ENCODE data around the gene DNAH12. TPM values are rescaled to one million over a fixed set of nuclear protein-coding genes. Genes with fewer than 3 reads are reported as not detected.

The DNAH12 gene
- total RNA-seq, 1 donor from 2014 or later = 0.23 TPM

DNA sequence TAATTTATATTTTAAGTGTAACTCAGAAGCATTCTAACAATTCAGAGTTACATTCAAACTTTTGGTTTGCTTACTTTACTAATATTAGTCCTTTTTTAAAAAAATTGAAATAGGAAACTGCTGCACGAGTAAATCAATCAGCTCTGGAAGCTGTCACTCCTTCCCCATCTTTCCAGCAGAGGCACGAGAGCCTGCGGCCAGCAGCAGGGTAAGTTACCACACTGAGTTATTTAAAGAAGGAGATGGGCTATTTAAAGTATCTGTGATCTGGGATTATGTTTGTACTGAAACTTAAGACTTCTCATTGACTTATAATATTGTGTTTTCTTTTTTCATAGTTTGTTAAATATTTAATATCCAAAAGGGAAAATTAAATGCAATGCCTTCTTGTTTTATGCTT, 287.3 kb downstream of the DNAH12 start:
- peaks cover 12% of the 10 kb centered on the region for H3K36me3 Mint-ChIP-seq (ENCODE audit: low read depth, unreplicated experiment)
- H3K9me3 ChIP-seq (ENCODE audit: insufficient read depth, low read depth, low read length) = no peaks in the 10 kb centered on the region
- H3K4me1 Mint-ChIP-seq (ENCODE audit: low read depth, unreplicated experiment) = no peaks in the 10 kb centered on the region
- H3K27me3 Mint-ChIP-seq (ENCODE audit: low read depth, unreplicated experiment) = no peaks in the 10 kb centered on the region
- no peak overlapping the region for H3K27ac ChIP-seq (ENCODE audit: low read depth, low read length)
- no peak overlapping the region for H3K4me3 ChIP-seq (ENCODE audit: insufficient read depth, low read depth, low read length)
- no peaks in the 10 kb centered on the region for H3K79me2 ChIP-seq (ENCODE audit: insufficient read depth, low read length)
- no peak overlapping the region for H3K4me2 ChIP-seq (ENCODE audit: low read length)
- no peak overlapping the region for H2AFZ ChIP-seq (ENCODE audit: low read depth, low read length)
- no peaks in the 10 kb centered on the region for H4K20me1 ChIP-seq (ENCODE audit: insufficient read depth, low read length)
- TF ChIP-seq, protein P1, sequence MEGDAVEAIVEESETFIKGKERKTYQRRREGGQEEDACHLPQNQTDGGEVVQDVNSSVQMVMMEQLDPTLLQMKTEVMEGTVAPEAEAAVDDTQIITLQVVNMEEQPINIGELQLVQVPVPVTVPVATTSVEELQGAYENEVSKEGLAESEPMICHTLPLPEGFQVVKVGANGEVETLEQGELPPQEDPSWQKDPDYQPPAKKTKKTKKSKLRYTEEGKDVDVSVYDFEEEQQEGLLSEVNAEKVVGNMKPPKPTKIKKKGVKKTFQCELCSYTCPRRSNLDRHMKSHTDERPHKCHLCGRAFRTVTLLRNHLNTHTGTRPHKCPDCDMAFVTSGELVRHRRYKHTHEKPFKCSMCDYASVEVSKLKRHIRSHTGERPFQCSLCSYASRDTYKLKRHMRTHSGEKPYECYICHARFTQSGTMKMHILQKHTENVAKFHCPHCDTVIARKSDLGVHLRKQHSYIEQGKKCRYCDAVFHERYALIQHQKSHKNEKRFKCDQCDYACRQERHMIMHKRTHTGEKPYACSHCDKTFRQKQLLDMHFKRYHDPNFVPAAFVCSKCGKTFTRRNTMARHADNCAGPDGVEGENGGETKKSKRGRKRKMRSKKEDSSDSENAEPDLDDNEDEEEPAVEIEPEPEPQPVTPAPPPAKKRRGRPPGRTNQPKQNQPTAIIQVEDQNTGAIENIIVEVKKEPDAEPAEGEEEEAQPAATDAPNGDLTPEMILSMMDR (IDR thresholded peaks at IDR 0.05; ENCODE audit: insufficient read depth, low read depth, low read length) = no peak
- no peak for TF ChIP-seq EZH2 (IDR thresholded peaks at IDR 0.05; ENCODE audit: insufficient read depth, low read length)
- no peaks in the 10 kb centered on the region for H3K9me3 Mint-ChIP-seq (ENCODE audit: unreplicated experiment)
- no peak overlapping the region for H3K27ac Mint-ChIP-seq (ENCODE audit: unreplicated experiment)
- H3K27me3 ChIP-seq (ENCODE audit: insufficient read depth, low read length) = no peaks in the 10 kb centered on the region
- H3K4me1 ChIP-seq (ENCODE audit: insufficient read depth, low read length) = no peaks in the 10 kb centered on the region
- H3K9ac ChIP-seq (ENCODE audit: low read length) = no peak overlapping the region
- no peak for DNase-seq (ENCODE audit: low read depth)
- no peak for FAIRE-seq
- peaks cover 32% of the 10 kb centered on the region for H3K36me3 ChIP-seq (ENCODE audit: insufficient read depth, low read length)
- H3K4me3 Mint-ChIP-seq (ENCODE audit: unreplicated experiment) = no peak overlapping the region

DNA sequence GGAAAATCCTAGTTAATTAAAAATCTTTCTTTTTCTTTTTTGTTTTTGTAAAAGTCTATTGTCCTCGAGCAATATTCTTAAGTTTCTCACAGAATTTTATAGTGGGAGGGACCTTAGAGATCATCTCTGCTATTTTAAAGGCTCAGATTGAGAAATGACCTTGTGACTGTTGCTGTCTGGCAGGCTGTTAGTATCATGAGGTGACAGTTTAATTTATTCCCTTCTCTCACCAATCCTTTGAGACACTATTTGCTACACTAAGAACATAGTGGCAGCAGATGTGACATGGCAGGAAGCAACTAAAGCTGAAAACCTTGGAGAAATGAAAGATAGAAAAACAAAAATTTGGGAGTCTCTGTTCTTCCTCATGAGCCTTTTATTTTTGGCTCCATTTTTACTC, 291.7 kb downstream of the DNAH12 start:
- H3K4me1 Mint-ChIP-seq (ENCODE audit: low read depth, unreplicated experiment) = no peaks in the 10 kb centered on the region
- H3K36me3 ChIP-seq (ENCODE audit: insufficient read depth, low read length) = peaks cover 19% of the 10 kb centered on the region
- no peak overlapping the region for H2AFZ ChIP-seq (ENCODE audit: low read depth, low read length)
- H3K4me1 ChIP-seq (ENCODE audit: insufficient read depth, low read length) = no peaks in the 10 kb centered on the region
- no peak overlapping the region for H3K4me3 Mint-ChIP-seq (ENCODE audit: unreplicated experiment)
- no peaks in the 10 kb centered on the region for H3K9me3 Mint-ChIP-seq (ENCODE audit: unreplicated experiment)
- no peak overlapping the region for H3K4me3 ChIP-seq (ENCODE audit: insufficient read depth, low read depth, low read length)
- TF ChIP-seq EZH2 (IDR thresholded peaks at IDR 0.05; ENCODE audit: insufficient read depth, low read length) = no peak
- TF ChIP-seq, protein P1 (IDR thresholded peaks at IDR 0.05; ENCODE audit: insufficient read depth, low read depth, low read length) = no peak
- H3K27ac Mint-ChIP-seq (ENCODE audit: unreplicated experiment) = no peak overlapping the region
- H3K27me3 ChIP-seq (ENCODE audit: insufficient read depth, low read length) = no peaks in the 10 kb centered on the region
- FAIRE-seq (no peak), DNase-seq (ENCODE audit: low read depth) (no peak)
- no peak overlapping the region for H3K9ac ChIP-seq (ENCODE audit: low read length)
- peaks cover 7% of the 10 kb centered on the region for H3K36me3 Mint-ChIP-seq (ENCODE audit: low read depth, unreplicated experiment)
- no peaks in the 10 kb centered on the region for H4K20me1 ChIP-seq (ENCODE audit: insufficient read depth, low read length)
- H3K9me3 ChIP-seq (ENCODE audit: insufficient read depth, low read depth, low read length) = no peaks in the 10 kb centered on the region
- no peaks in the 10 kb centered on the region for H3K79me2 ChIP-seq (ENCODE audit: insufficient read depth, low read length)
- H3K4me2 ChIP-seq (ENCODE audit: low read length) = no peak overlapping the region
- H3K27ac ChIP-seq (ENCODE audit: low read depth, low read length) = no peak overlapping the region
- no peaks in the 10 kb centered on the region for H3K27me3 Mint-ChIP-seq (ENCODE audit: low read depth, unreplicated experiment)

DNA sequence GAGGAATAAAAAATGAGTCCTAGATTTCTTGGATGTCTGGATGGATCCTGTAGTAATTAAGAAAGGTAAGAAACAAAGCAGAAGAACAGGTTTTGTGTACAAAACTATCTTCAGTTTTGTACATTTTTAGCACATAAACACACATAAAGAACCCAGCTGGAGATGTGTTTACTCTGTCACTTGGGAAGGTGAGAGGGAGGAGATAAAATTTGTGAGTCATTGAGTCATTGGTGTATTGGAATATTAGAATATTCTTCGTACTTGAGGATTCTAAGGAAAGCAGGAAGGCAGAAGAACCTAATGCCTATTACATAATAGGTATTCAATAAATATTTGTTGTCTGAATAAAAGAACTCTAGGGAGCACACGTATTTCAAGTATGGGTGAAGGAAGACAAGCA, 299.2 kb downstream of the DNAH12 start:
- Histone ChIP-seq H3K79me2 (ENCODE audit: insufficient read depth, low read length) (no peaks in the 10 kb centered on the region), H3K4me1 (ENCODE audit: insufficient read depth, low read length) (no peaks in the 10 kb centered on the region), H3K9ac (ENCODE audit: low read length) (no peak overlapping the region), H3K9me3 (ENCODE audit: insufficient read depth, low read depth, low read length) (no peaks in the 10 kb centered on the region), H2AFZ (ENCODE audit: low read depth, low read length) (no peak overlapping the region), H3K4me2 (ENCODE audit: low read length) (no peak overlapping the region), H4K20me1 (ENCODE audit: insufficient read depth, low read length) (no peaks in the 10 kb centered on the region), H3K27ac (ENCODE audit: low read depth, low read length) (no peak overlapping the region), H3K36me3 (ENCODE audit: insufficient read depth, low read length) (peaks cover 39% of the 10 kb centered on the region), H3K4me3 (ENCODE audit: insufficient read depth, low read depth, low read length) (no peak overlapping the region), H3K27me3 (ENCODE audit: insufficient read depth, low read length) (no peaks in the 10 kb centered on the region)
- FAIRE-seq (no peak), DNase-seq (ENCODE audit: low read depth) (no peak)
- H3K27ac Mint-ChIP-seq (ENCODE audit: unreplicated experiment) = no peak overlapping the region
- H3K4me3 Mint-ChIP-seq (ENCODE audit: unreplicated experiment) = no peak overlapping the region
- no peaks in the 10 kb centered on the region for H3K4me1 Mint-ChIP-seq (ENCODE audit: low read depth, unreplicated experiment)
- no peaks in the 10 kb centered on the region for H3K27me3 Mint-ChIP-seq (ENCODE audit: low read depth, unreplicated experiment)
- peaks cover 10% of the 10 kb centered on the region for H3K36me3 Mint-ChIP-seq (ENCODE audit: low read depth, unreplicated experiment)
- TF ChIP-seq EZH2 (IDR thresholded peaks at IDR 0.05; ENCODE audit: insufficient read depth, low read length) = no peak
- TF ChIP-seq, protein P1 (IDR thresholded peaks at IDR 0.05; ENCODE audit: insufficient read depth, low read depth, low read length) = no peak
- no peaks in the 10 kb centered on the region for H3K9me3 Mint-ChIP-seq (ENCODE audit: unreplicated experiment)

Other genes with a start within 250 kb of the DNAH12 start
- gene PDE12, start 11.9 kb upstream of the DNAH12 start, total RNA-seq = 15.3 and 16.2 TPM in 2 replicates
- gene ARF4, start 53.0 kb upstream of the DNAH12 start, total RNA-seq = 471 and 472 TPM in 2 replicates
- 6.6 and 10.6 TPM in 2 replicates for gene DENND6A, start 148.7 kb upstream of the DNAH12 start, total RNA-seq
- gene SLMAP, start 212.0 kb upstream of the DNAH12 start, total RNA-seq = 68.7 and 71.4 TPM in 2 replicates

All from astrocyte (in vitro differentiated cells and primary cell).